Lower leg skin (tissue), 4 donors: Measurements from ENCODE around the gene PROSER3. TPM values are rescaled to one million over a fixed set of nuclear protein-coding genes. Genes with fewer than 3 reads are reported as not detected.

ENCODE experiments used
- DNase-seq, 2 donors: peaks; one replicate each; pipeline ENCODE4 v3.0.0-alpha.2; 2019; ENCODE audit warnings: low spot score in 2 of 2
- H3K4me3 ChIP-seq: fragments of 200-600 bp; sonication (generic); 2 replicates; pipeline ENCODE4 v1.5.1; 2017; ENCODE audit warnings: mild to moderate bottlenecking, low read depth; ENCODE audit not compliant: poor library complexity, severe bottlenecking
- CTCF ChIP-seq, 3 donors: fragments of 450-650 bp; IDR thresholded peaks; one replicate each; pipeline ENCODE4 v1.5.1; 2016; ENCODE audit warnings: antibody characterized with exemption in 3 of 3, mild to moderate bottlenecking in 3 of 3, moderate library complexity in 2 of 3
- POLR2A ChIP-seq, 2 donors: fragments of 450-650 bp; IDR thresholded peaks; one replicate each; pipeline ENCODE4 v1.6.1; 2016 to 2017; ENCODE audit warnings: antibody characterized with exemption in 2 of 2, mild to moderate bottlenecking in 1 of 2, moderate library complexity in 1 of 2
- WGBS, 2 donors: methylation state at CpG; one replicate each; pipeline ENCODE4 v1.1.5; 2018; 5-methylcytosine and 5-hydroxymethylcytosine counted together
- intact Hi-C: fragments of 100-400 bp; cut with DNase I; formaldehyde crosslinking; loops from one replicate; pipeline ENCODE4 v1.15.0; 2023; ENCODE audit warnings: low total_unique reads
- total RNA-seq, 4 donors: library from RNA; depleted of rRNA; stranded (reverse); fragments of >200 nt; gene quantifications; one replicate each; pipeline ENCODE4 v1.1.0, GENCODE V29; 2016

The PROSER3 gene
- total RNA-seq, 4 donors from 2014 or later: 9.2 to 20.4 (median 12.9) TPM

GRCh38 chr19:35734273-35734672, 23.7 kb upstream of the PROSER3 start:
- WGBS, 2 donors: 93% methylated on average over 8 of the region's 8 CpGs

GRCh38 chr19:35734889-35735288, 23.1 kb upstream of the PROSER3 start:
- TF ChIP-seq POLR2A (IDR thresholded peaks at IDR 0.05) (no peak), CTCF (IDR thresholded peaks at IDR 0.05) (no peak)
- no peak overlapping the region for H3K4me3 ChIP-seq
- 83 to 84% methylated on average over 5 of the region's 5 CpGs for WGBS, 2 donors
- DNase-seq: no peak
- intact Hi-C loops: no loop called here

More at GRCh38 chr19:35734273-35734672, 23.7 kb upstream of the PROSER3 start:
- H3K4me3 ChIP-seq: no peak overlapping the region
- no peak for TF ChIP-seq CTCF (IDR thresholded peaks at IDR 0.05)
- TF ChIP-seq POLR2A (IDR thresholded peaks at IDR 0.05): no peak
- DNase-seq: no peak
- intact Hi-C loops: no loop called here

GRCh38 chr19:35736913-35737886, 20.8 kb upstream of the PROSER3 start:
- H3K4me3 ChIP-seq: no peak overlapping the region
- 84 to 85% methylated on average over 22 of the region's 22 CpGs for WGBS, 2 donors
- TF ChIP-seq POLR2A (IDR thresholded peaks at IDR 0.05) (no peak), CTCF (IDR thresholded peaks at IDR 0.05) (no peak)
- no peak for DNase-seq
- intact Hi-C loops: no loop called here

- no peak overlapping the region for H3K4me3 ChIP-seq
- DNase-seq: no peak
- intact Hi-C loops: no loop called here
- WGBS, 2 donors: 89 to 90% methylated on average over 37 of the region's 37 CpGs
- no peak for TF ChIP-seq CTCF (IDR thresholded peaks at IDR 0.05)
- TF ChIP-seq POLR2A (IDR thresholded peaks at IDR 0.05): no peak
Measured at GRCh38 chr19:35738021-35738886, 19.7 kb upstream of the PROSER3 start.

- DNase-seq: no peak
- WGBS, 2 donors: 91 to 96% methylated on average over 2 of the region's 2 CpGs
- H3K4me3 ChIP-seq: no peak overlapping the region
- no peak for TF ChIP-seq POLR2A (IDR thresholded peaks at IDR 0.05)
- TF ChIP-seq CTCF (IDR thresholded peaks at IDR 0.05): no peak
- intact Hi-C loops: no loop called here
Measured at GRCh38 chr19:35738887-35739229, 19.1 kb upstream of the PROSER3 start.
